ENCODE measurements around the gene KLF11. TPM values are rescaled to one million over a fixed set of nuclear protein-coding genes. Genes with fewer than 3 reads are reported as not detected.
A peak's percentile ranks its signal among the peaks of the same experiment; 100 is the strongest.

Gene KLF11
- total RNA-seq = 10 to 100 TPM; 18.3 to 46.1 (median 33.5) TPM
- polyA plus RNA-seq = 10 to 100 TPM in 1 of 3 donors, 1 to 10 TPM in 2; 5.4 to 13.3 (median 8.0) TPM
- long read RNA-seq, donor 1, full-length matches to known transcripts = 2 of 2 reads
- long read RNA-seq, donor 1, partial matches to known transcripts = 0 of 2 reads
- long read RNA-seq, donor 1, other reads (novel, unspliced or antisense) = 0 of 2 reads
- long read RNA-seq, donor 2, full-length matches to known transcripts = 2 of 2 reads
- long read RNA-seq, donor 2, partial matches to known transcripts = 0 of 2 reads
- long read RNA-seq, donor 2, other reads (novel, unspliced or antisense) = 0 of 2 reads

- intact Hi-C loops (cut with DNase I; ENCODE audit: low total_unique reads) = no loop called here
- H3K9me3 ChIP-seq = no peaks in the 10 kb centered on the region
- H3K4me1 ChIP-seq = peaks cover 33 to 84% (median 65%) of the 10 kb centered on the region in 6 donors
- TF ChIP-seq POLR2AphosphoS5 (IDR thresholded peaks at IDR 0.05) (peak in 2 of 3 donors; percentile 59 to 82), POLR2A (IDR thresholded peaks at IDR 0.05) (peak in 1 of 3 donors; percentile 3)
- TF ChIP-seq, protein P1, sequence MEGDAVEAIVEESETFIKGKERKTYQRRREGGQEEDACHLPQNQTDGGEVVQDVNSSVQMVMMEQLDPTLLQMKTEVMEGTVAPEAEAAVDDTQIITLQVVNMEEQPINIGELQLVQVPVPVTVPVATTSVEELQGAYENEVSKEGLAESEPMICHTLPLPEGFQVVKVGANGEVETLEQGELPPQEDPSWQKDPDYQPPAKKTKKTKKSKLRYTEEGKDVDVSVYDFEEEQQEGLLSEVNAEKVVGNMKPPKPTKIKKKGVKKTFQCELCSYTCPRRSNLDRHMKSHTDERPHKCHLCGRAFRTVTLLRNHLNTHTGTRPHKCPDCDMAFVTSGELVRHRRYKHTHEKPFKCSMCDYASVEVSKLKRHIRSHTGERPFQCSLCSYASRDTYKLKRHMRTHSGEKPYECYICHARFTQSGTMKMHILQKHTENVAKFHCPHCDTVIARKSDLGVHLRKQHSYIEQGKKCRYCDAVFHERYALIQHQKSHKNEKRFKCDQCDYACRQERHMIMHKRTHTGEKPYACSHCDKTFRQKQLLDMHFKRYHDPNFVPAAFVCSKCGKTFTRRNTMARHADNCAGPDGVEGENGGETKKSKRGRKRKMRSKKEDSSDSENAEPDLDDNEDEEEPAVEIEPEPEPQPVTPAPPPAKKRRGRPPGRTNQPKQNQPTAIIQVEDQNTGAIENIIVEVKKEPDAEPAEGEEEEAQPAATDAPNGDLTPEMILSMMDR (IDR thresholded peaks at IDR 0.05 in 8 of 11, conservative IDR thresholded peaks at IDR 0.05 in 3 of 11) = no peak
- WGBS, 5 donors = 0 to 1% (median 1%) methylated on average over 14 to 100 of the region's 104 CpGs; no CpG with 5 or more reads in 1 of the 5 donors
- H3K36me3 ChIP-seq = peaks cover 0 to 28% (median 12%) of the 10 kb centered on the region in 6 donors
- peaks cover 0 to 7% (median 0%) of the 10 kb centered on the region in 7 donors for H3K27me3 ChIP-seq (replicated peaks in 1 of 7)
- peak; percentile 96 for DNase-seq
- H3K4me3 ChIP-seq = peak within 1 kb of the TSS; percentile 35 to 86 (median 51)
- H3K27ac ChIP-seq = peak within 1 kb of the TSS; percentile 90 to 98 (median 94)
Observed at GRCh38 chr2:10043256-10043905, at the start of gene KLF11. TSS of gene KLF11 (plus strand) at chr2:10043550. CDS start at chr2:10043717, 167 bp downstream.

DNA sequence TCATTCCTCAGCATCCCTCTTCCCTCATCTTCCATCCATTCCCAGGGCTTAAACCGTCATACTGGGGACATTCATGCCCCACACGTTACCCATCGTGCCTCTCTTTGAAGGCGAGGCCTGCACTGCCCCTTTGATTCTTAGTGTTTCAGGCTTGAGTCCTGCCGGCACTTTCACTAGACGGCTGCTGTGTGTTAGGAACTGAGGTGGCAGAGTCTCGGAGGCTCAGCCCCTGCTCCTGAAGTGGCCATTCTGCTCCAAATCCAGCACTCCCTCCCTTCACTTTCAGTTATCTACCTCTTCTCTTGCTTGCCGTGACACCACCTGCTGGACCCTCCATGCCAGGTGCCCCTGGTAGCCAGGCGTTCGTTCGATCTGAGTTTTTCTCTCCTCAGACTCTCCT, 48.9 kb upstream of the KLF11 start:
- intact Hi-C loops (cut with DNase I; ENCODE audit: low total_unique reads) = no loop called here
- Histone ChIP-seq H3K27ac (peak overlapping the region; percentile 27 to 69 (median 60)), H3K4me1 (peaks cover 18 to 62% (median 42%) of the 10 kb centered on the region in 6 donors), H3K4me3 (no peak overlapping the region), H3K9me3 (no peaks in the 10 kb centered on the region), H3K36me3 (no peaks in the 10 kb centered on the region), H3K27me3 (replicated peaks in 1 of 7) (no peaks in the 10 kb centered on the region)
- TF ChIP-seq POLR2A (IDR thresholded peaks at IDR 0.05) (no peak), POLR2AphosphoS5 (IDR thresholded peaks at IDR 0.05) (no peak)
- TF ChIP-seq, protein P1 (IDR thresholded peaks at IDR 0.05 in 8 of 11, conservative IDR thresholded peaks at IDR 0.05 in 3 of 11) = no peak
- 89 to 95% (median 94%) methylated on average over 11 of the region's 11 CpGs for WGBS, 5 donors
- DNase-seq = no peak

DNA sequence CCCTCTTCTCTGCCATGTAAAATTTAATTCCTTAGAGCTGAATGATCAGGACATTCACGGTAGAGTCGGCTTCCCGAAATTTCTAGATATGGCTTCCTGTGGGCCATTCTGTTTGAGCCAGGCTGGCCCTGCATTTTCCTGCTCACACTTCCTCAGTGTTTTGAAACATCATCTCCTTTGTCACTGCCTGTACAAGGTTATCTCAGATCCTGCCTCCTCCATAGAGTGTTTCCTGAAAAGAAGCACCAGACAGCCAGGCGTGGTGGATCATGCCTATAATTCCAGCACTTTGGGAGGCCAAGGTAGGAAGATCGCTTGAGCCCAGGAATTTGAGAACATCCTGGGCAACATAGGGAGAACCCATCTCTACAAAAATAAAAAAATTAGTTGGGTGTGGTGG, 48.3 kb upstream of the KLF11 start:
- Histone ChIP-seq H3K4me1 (peaks cover 18 to 59% (median 42%) of the 10 kb centered on the region in 6 donors), H3K36me3 (no peaks in the 10 kb centered on the region), H3K4me3 (no peak overlapping the region), H3K9me3 (no peaks in the 10 kb centered on the region), H3K27ac (peak overlapping the region; percentile 27 to 69 (median 60)), H3K27me3 (replicated peaks in 1 of 7) (no peaks in the 10 kb centered on the region)
- 68 to 84% (median 74%) methylated on average over 5 of the region's 5 CpGs for WGBS, 5 donors
- TF ChIP-seq POLR2AphosphoS5 (IDR thresholded peaks at IDR 0.05) (peak in 1 of 3 donors; percentile 60), POLR2A (IDR thresholded peaks at IDR 0.05) (no peak)
- TF ChIP-seq, protein P1 (IDR thresholded peaks at IDR 0.05 in 8 of 11, conservative IDR thresholded peaks at IDR 0.05 in 3 of 11) = no peak
- DNase-seq = no peak
- intact Hi-C loops (cut with DNase I; ENCODE audit: low total_unique reads) = no loop called here

GRCh38 chr2:9996321-9996720, 47.0 kb upstream of the KLF11 start:
- intact Hi-C loops (cut with DNase I; ENCODE audit: low total_unique reads) = no loop called here
- no peak for TF ChIP-seq POLR2A (IDR thresholded peaks at IDR 0.05)
- TF ChIP-seq POLR2AphosphoS5 (IDR thresholded peaks at IDR 0.05) = no peak
- TF ChIP-seq, protein P1 (IDR thresholded peaks at IDR 0.05 in 8 of 11, conservative IDR thresholded peaks at IDR 0.05 in 3 of 11) = no peak
- Histone ChIP-seq H3K9me3 (no peaks in the 10 kb centered on the region), H3K36me3 (no peaks in the 10 kb centered on the region), H3K27ac (no peak overlapping the region), H3K4me3 (no peak overlapping the region), H3K4me1 (peaks cover 14 to 47% (median 34%) of the 10 kb centered on the region in 6 donors), H3K27me3 (replicated peaks in 1 of 7) (no peaks in the 10 kb centered on the region)
- no peak for DNase-seq
- WGBS, 5 donors = 88 to 92% (median 91%) methylated on average over 7 of the region's 7 CpGs
